Gastroesophageal sphincter (tissue), 4 donors: ENCODE results near the gene FIP1L1. TPM values are rescaled to one million over a fixed set of nuclear protein-coding genes. Genes with fewer than 3 reads are reported as not detected.

Source experiments
- ATAC-seq: fragments of 150-250 bp; one replicate; pipeline ENCODE4 v1.9.1; 2016; ENCODE audit warnings: mild to moderate bottlenecking, moderate library complexity
- H3K27ac ChIP-seq, 4 donors: fragments of 200-600 bp; sonication (generic) in 3 of 4; 1 replicate in 3 of 4; 2 replicates in 1 of 4; pipeline ENCODE4 v1.5.1; 2016 to 2019
- H3K27me3 ChIP-seq: fragments of 200-600 bp; sonication (generic); one replicate; pipeline ENCODE4 v1.5.1; 2019
- H3K36me3 ChIP-seq, 2 donors: fragments of 200-600 bp; sonication (generic); one replicate each; pipeline ENCODE4 v1.5.1; 2019; ENCODE audit warnings: control low read depth in 1 of 2
- H3K4me1 ChIP-seq, 3 donors: fragments of 200-600 bp; sonication (generic); 1 replicate in 2 of 3; 2 replicates in 1 of 3; pipeline ENCODE4 v1.5.1; 2016 to 2019; ENCODE audit warnings: control low read depth in 2 of 3
- H3K4me3 ChIP-seq, 2 donors: fragments of 200-600 bp; sonication (generic); one replicate each; pipeline ENCODE4 v1.5.1; 2019; ENCODE audit warnings: mild to moderate bottlenecking in 1 of 2, moderate library complexity in 1 of 2
- H3K9me3 ChIP-seq, 3 donors: fragments of 200-600 bp; sonication (generic); one replicate each; pipeline ENCODE4 v1.5.1; 2017 to 2019; ENCODE audit warnings: control low read depth in 2 of 3
- CTCF ChIP-seq, 4 experiments: fragments of 200-600 bp in 2 of 4; fragments of 450-650 bp in 2 of 4; sonication (generic) in 1 of 4; IDR thresholded peaks; one replicate each; pipeline ENCODE4 v1.5.1; 2017 to 2019; ENCODE audit warnings: antibody characterized with exemption in 4 of 4, mild to moderate bottlenecking in 2 of 4, moderate library complexity in 2 of 4
- EP300 ChIP-seq: sonication (generic); formaldehyde crosslinking; IDR thresholded peaks from one replicate; pipeline ENCODE4 v1.6.1; 2017; ENCODE audit warnings: antibody characterized with exemption, mild to moderate bottlenecking
- POLR2A ChIP-seq, 2 donors: fragments of 450-650 bp; IDR thresholded peaks; one replicate each; pipeline ENCODE4 v1.6.1; 2017; ENCODE audit warnings: antibody characterized with exemption in 2 of 2, mild to moderate bottlenecking in 2 of 2, moderate library complexity in 1 of 2
- POLR2AphosphoS5 ChIP-seq: sonication (generic); formaldehyde crosslinking; IDR thresholded peaks from one replicate; pipeline ENCODE4 v1.6.1; 2017; ENCODE audit warnings: antibody characterized with exemption
- WGBS, 2 donors: methylation state at CpG; one replicate each; pipeline ENCODE4 v1.1.5; 2018; ENCODE audit warnings: low coverage in 1 of 2; 5-methylcytosine and 5-hydroxymethylcytosine counted together
- total RNA-seq, 4 donors: library from RNA; depleted of rRNA; stranded (reverse); fragments of >200 nt; gene quantifications; one replicate each; pipeline ENCODE4 v1.1.0, GENCODE V29; 2016

The FIP1L1 gene
- total RNA-seq, 4 donors from 2014 or later, result 40.8 to 56.4 (median 43.8) TPM

- ATAC-seq, result no peak
- Histone ChIP-seq H3K27me3 (no peaks in the 10 kb centered on the region), H3K4me3 (no peak overlapping the region), H3K4me1 (no peaks in the 10 kb centered on the region), H3K36me3 (peaks cover 3 to 61% of the 10 kb centered on the region in 2 donors), H3K27ac (no peak overlapping the region), H3K9me3 (no peaks in the 10 kb centered on the region)
- TF ChIP-seq POLR2AphosphoS5 (no peak), EP300 (no peak), CTCF (IDR thresholded peaks at IDR 0.05) (no peak), POLR2A (IDR thresholded peaks at IDR 0.05) (no peak)
These were observed 49.9 kb downstream of the FIP1L1 start for GRCh38 chr4:53427366-53427765.

GRCh38 chr4:53431052-53431451 lies 53.6 kb downstream of the FIP1L1 start:
- Histone ChIP-seq H3K27ac (no peak overlapping the region), H3K4me1 (no peaks in the 10 kb centered on the region), H3K27me3 (no peaks in the 10 kb centered on the region), H3K4me3 (no peak overlapping the region), H3K36me3 (peaks cover 3 to 68% of the 10 kb centered on the region in 2 donors), H3K9me3 (no peaks in the 10 kb centered on the region)
- 97 to 98% methylated on average over 5 of the region's 5 CpGs for WGBS, 2 donors
- ATAC-seq, result no peak
- no peak for TF ChIP-seq EP300
- TF ChIP-seq POLR2AphosphoS5, result no peak
- no peak for TF ChIP-seq CTCF (IDR thresholded peaks at IDR 0.05)
- TF ChIP-seq POLR2A (IDR thresholded peaks at IDR 0.05), result no peak

DNA sequence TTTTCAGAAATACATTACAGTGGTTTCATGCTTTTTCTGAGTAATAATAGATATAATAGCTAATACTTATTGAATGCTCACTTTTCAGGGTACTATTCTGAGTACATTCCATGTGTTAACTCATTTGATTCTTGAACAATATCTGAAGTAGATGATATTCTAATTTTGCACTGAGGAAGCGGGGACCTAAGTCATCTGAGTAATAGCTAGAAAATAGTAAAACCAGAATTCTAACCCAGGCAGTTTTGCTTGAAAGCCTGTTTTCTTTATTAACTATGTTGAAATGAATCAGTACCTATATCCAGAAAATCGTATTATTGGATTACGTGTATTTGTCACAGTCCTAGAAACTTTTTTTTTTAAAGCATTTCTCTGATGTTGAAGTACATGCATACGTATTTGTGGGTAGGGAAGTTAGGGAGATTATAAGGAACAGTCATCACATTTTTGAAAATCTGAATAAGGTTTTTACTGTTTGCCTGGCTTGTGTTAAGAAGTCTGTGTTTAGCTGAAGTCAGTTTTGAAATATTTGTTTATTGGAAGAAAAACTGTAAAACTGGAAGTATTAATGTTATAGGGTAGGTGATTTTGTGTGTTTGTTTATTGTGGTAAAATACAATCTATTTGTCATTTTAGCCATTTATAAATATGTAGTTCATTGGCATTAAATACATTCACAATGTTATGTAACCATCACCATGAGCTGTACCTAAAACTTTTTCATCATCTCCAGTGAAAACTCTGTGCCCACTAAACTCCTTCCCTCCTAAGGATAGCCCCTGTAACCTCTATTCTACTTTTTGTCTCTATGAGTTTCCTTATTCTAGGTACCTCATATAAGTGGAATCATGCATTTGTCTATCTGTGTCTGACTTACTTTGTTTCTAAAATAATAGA lies 55.3 kb downstream of the FIP1L1 start:
- ATAC-seq, result no peak
- no peaks in the 10 kb centered on the region for H3K4me1 ChIP-seq
- TF ChIP-seq POLR2A (IDR thresholded peaks at IDR 0.05), result no peak
- TF ChIP-seq EP300, result no peak
- TF ChIP-seq POLR2AphosphoS5, result no peak
- TF ChIP-seq CTCF (IDR thresholded peaks at IDR 0.05), result no peak
- no peak overlapping the region for H3K27ac ChIP-seq
- H3K4me3 ChIP-seq, result no peak overlapping the region
- WGBS, 2 donors, result 94 to 95% methylated on average over 3 to 4 of the region's 4 CpGs
- H3K36me3 ChIP-seq, result peaks cover 3 to 70% of the 10 kb centered on the region in 2 donors
- H3K9me3 ChIP-seq, result no peaks in the 10 kb centered on the region
- H3K27me3 ChIP-seq, result no peaks in the 10 kb centered on the region

- no peaks in the 10 kb centered on the region for H3K27me3 ChIP-seq
- no peaks in the 10 kb centered on the region for H3K9me3 ChIP-seq
- no peak overlapping the region for H3K4me3 ChIP-seq
- WGBS, 2 donors, result 64 to 100% methylated on average over 1 of the region's 1 CpG
- H3K4me1 ChIP-seq, result no peaks in the 10 kb centered on the region
- TF ChIP-seq POLR2AphosphoS5 (no peak), POLR2A (IDR thresholded peaks at IDR 0.05) (no peak)
- H3K36me3 ChIP-seq, result peaks cover 0 to 43% of the 10 kb centered on the region in 2 donors
- no peak for ATAC-seq
- H3K27ac ChIP-seq, result no peak overlapping the region
These were observed 58.8 kb downstream of the FIP1L1 start for GRCh38 chr4:53436251-53436650.

GRCh38 chr4:53441564-53441963 lies 64.1 kb downstream of the FIP1L1 start:
- TF ChIP-seq POLR2A (IDR thresholded peaks at IDR 0.05) (no peak), EP300 (no peak), CTCF (IDR thresholded peaks at IDR 0.05) (no peak), POLR2AphosphoS5 (no peak)
- ATAC-seq, result no peak
- H3K4me3 ChIP-seq, result no peak overlapping the region
- H3K27me3 ChIP-seq, result no peaks in the 10 kb centered on the region
- peaks cover 0 to 59% of the 10 kb centered on the region in 2 donors for H3K36me3 ChIP-seq
- no peaks in the 10 kb centered on the region for H3K4me1 ChIP-seq
- H3K27ac ChIP-seq, result no peak overlapping the region
- H3K9me3 ChIP-seq, result no peaks in the 10 kb centered on the region
- 80 to 83% methylated on average over 1 of the region's 1 CpG for WGBS, 2 donors
